ENCODE data around the gene CEL.

The CEL gene

DNA sequence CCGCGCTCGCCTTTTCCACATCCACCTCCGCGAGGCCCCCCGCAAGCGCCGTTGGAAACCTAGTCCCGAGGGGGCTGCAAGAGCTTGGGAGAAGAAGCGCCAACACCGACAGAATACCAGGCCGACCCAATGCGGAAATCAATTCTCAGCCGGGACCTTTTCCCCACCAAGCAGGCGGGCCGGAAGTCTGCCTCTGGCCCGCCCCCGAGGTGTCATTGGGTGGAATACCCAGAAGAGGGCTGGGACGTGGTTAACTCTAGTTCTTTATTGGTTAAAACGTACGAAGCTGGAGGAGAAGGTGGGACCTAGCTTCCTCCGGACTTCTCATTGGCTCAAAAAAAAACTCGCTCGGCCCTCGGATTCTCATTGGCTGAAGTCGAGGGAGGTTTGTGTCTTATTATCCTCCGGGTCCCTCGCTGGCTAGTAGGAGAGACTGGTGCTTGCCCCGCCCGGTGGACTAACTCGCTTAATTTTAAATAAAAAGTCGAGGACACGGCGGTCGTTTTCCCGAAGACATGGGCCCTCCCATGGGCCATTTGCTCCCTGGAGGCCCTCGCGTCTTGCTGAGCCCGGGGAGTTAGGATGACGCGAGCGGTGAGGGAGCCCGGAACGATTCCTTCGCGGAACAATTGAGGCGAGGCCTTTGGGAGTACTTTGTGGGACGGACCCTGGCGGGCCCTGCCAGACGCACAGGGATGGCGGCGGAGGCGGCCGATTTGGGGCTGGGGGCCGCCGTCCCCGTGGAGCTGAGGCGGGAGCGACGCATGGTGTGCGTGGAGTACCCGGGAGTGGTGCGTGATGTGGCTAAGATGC is 31.3 kb upstream of the CEL start, which contains the start of gene GTF3C5:
Gene GTF3C5 (plus strand): TSS at position 681 of the 813 bp plus-strand sequence. CDS start 15 bp downstream, at position 696.
- DNase-seq (ENCODE audit: insufficient read length, low spot score) (peak; percentile 99), FAIRE-seq (peak; percentile 11)
- TF ChIP-seq, protein P1, sequence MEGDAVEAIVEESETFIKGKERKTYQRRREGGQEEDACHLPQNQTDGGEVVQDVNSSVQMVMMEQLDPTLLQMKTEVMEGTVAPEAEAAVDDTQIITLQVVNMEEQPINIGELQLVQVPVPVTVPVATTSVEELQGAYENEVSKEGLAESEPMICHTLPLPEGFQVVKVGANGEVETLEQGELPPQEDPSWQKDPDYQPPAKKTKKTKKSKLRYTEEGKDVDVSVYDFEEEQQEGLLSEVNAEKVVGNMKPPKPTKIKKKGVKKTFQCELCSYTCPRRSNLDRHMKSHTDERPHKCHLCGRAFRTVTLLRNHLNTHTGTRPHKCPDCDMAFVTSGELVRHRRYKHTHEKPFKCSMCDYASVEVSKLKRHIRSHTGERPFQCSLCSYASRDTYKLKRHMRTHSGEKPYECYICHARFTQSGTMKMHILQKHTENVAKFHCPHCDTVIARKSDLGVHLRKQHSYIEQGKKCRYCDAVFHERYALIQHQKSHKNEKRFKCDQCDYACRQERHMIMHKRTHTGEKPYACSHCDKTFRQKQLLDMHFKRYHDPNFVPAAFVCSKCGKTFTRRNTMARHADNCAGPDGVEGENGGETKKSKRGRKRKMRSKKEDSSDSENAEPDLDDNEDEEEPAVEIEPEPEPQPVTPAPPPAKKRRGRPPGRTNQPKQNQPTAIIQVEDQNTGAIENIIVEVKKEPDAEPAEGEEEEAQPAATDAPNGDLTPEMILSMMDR (IDR thresholded peaks at IDR 0.05; ENCODE audit: insufficient read depth, missing control alignments) = no peak

DNA sequence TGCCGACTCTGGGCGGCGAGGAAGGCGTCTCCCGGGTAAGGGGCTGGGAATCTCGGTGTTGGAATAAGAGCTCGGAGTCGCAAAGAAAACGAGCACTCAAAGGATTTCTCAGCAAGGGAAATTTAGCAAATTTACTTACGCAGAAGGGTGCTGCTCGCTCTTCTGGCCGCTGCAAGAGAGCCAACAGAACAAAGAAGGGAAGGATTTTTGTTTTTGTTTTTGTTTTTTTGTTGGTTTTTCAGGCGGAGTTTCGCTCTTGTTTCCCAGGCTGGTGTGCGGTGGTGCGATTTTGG is 30.7 kb upstream of the CEL start:
- DNase-seq (ENCODE audit: insufficient read length, low spot score) (no peak), FAIRE-seq (no peak)
- TF ChIP-seq, protein P1 (IDR thresholded peaks at IDR 0.05; ENCODE audit: insufficient read depth, missing control alignments) = no peak

DNA sequence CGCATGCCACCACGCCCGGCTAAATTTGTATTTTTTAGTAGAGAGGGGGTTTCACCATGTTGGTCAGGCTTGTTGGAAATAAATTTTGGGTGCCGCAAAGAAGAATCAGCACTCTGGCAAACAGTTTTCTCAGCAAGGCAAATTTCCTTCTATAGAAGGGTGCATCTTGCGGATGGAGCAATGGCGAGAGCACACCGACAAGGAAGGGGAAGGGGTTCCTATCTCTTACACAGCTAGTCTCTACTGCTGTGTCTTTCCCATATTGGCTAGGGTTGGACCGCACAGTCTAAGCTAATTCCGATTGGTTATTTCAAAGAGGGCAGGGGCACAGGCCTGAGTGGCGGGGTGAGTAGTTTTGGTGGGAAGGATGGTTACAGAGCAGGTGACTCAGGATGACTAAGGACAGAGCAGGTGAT is 30.3 kb upstream of the CEL start:
- TF ChIP-seq, protein P1 (IDR thresholded peaks at IDR 0.05; ENCODE audit: insufficient read depth, missing control alignments) = no peak
- FAIRE-seq (no peak), DNase-seq (ENCODE audit: insufficient read length, low spot score) (no peak)

DNA sequence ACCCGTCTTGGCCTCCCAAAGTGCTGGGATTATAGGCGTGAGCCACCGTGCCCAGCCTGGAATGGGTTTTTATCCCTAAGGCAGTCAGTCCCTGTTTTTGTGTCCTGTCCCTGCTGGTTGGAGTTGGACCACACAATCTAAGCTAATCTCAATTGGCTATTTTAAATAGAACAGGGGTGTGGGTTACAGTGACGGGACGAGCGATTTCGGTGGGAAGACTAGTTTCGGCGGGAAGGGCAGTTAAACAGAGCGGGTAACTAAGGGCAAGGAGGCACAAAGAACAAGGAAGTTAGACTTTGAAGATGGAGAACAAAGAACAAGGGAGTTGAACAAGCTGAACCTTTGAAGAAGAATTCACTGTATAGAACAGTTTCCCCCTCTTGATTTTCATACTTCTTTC is 29.6 kb upstream of the CEL start:
- no peak for DNase-seq (ENCODE audit: insufficient read length, low spot score)
- FAIRE-seq = no peak
- TF ChIP-seq, protein P1 (IDR thresholded peaks at IDR 0.05; ENCODE audit: insufficient read depth, missing control alignments) = no peak

DNA sequence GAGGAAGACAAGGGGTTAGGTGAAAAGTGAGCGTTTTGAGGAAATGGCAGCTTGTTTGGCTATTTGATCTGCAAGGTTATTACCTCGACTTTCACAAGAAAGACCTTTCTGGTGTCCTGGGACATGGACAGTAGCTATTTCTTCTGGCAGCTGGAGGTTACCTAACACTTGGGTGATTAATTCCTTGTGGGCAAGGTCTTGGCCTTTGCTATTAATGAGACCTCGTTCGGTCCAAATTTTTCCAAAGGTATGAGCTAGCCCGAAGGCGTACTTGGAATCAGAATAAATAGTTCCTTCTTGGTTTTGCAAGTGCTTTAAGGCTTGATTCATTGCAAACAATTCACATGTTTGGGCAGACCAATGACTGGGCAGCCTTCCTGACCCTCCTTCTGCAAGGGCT is 26.1 kb upstream of the CEL start:
- TF ChIP-seq, protein P1 (IDR thresholded peaks at IDR 0.05; ENCODE audit: insufficient read depth, missing control alignments) = no peak
- DNase-seq (ENCODE audit: insufficient read length, low spot score) = no peak
- FAIRE-seq = no peak

DNA sequence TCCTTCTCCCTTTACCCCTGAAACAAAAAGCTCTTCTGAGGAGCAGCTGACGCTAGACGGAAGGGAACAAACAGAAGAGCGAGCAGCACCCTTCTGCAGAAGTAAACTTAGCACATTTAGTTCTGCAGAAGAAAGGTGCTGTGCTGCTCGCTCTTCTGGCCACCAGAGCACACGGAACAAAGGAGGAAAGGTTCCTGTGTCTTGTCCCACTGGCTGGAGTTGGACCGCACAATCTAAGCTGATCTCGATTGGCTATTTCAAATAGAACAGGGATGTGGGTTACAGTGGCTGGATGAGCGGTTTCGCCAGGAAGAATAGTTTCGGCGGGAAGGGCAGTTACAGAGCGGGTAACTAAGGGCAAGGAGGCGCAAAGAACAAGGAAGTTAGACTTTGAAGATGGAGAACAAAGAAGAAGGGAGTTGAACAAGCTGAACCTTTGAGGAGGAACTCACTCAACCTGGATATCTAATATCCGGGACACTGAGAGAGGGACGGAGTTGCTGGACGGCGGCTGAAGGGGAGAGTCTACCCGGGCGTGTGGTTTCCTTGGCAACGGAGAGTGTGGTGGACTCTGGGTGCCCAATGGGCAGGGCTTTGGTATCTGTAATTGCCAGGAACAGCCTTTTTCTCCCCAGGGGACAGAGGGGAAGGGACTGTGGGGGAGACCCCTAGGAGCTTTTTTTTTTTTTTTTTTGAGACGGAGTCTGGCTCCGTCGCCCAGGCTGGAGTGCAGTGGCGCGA is 23.8 kb upstream of the CEL start:
- DNase-seq (ENCODE audit: insufficient read length, low spot score) (no peak), FAIRE-seq (no peak)
- TF ChIP-seq, protein P1 (IDR thresholded peaks at IDR 0.05; ENCODE audit: insufficient read depth, missing control alignments) = no peak
